Endothelial cell of umbilical vein (primary cell): Measurements from ENCODE around the gene THOP1.

Source experiments
- CTCF ChIP-seq, 2 donors: IDR thresholded peaks; 1 replicate in 1 of 2; 2 replicates in 1 of 2; pipeline ENCODE4 v1.5.1; 2011; ENCODE audit warnings: low read length in 2 of 2, mild to moderate bottlenecking in 2 of 2, moderate library complexity in 2 of 2, control low read depth in 1 of 2, inconsistent platforms in 1 of 2, low read depth in 1 of 2; ENCODE audit not compliant: insufficient read depth in 1 of 2; ENCODE audit errors: extremely low read depth in 1 of 2
- EZH2 ChIP-seq: IDR thresholded peaks from 2 replicates; pipeline ENCODE4 v1.6.1; 2012; ENCODE audit warnings: borderline replicate concordance, low read depth, mild to moderate bottlenecking, moderate library complexity, low read length, inconsistent platforms; ENCODE audit not compliant: severe bottlenecking
- POLR2A ChIP-seq: IDR thresholded peaks from 2 replicates; pipeline ENCODE4 v1.6.1; 2012; ENCODE audit warnings: low read depth, mild to moderate bottlenecking, control low read depth, low read length
- POLR2AphosphoS5 ChIP-seq: IDR thresholded peaks from 2 replicates; pipeline ENCODE4 v1.6.1; 2012; ENCODE audit warnings: low read depth, mild to moderate bottlenecking, control low read depth, low read length, moderate library complexity; ENCODE audit not compliant: insufficient read depth

DNA sequence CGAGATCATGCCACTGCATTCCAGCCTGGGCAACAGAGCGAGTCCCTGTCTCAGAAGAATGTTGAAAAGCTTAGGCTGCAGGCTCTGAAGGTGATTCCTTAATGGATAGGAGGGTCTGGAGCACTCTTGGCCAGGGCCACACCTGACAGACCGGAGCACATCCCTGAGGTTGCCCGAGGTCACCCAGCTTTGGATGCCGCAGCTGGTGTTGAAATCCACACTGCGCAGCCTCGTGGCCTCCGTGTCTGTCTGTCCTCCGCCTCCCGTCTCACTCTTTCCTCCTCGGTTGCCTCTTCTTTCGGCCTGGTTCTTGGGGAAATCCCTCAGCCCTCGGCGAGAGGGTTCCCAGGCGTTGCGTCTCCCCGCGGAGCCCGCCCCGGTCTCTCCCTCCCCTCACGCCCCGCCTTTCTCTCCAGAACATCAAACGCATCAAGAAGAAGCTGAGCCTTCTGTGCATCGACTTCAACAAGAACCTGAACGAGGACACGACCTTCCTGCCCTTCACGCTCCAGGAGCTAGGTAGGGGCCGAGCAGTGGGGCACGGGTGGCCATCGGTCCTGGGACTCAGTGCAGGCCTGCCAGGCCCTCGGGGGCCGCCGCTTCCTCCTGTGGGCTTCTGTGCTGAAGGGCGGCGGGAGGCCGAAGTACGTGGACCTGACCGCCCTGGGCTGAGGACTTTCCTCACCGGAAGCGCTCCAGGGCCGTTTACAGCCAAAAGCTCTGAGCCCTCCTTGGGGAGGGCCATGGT, 14.1 kb downstream of the THOP1 start:
- TF ChIP-seq CTCF (IDR thresholded peaks at IDR 0.05; ENCODE audit: extremely low read depth in 1 of 2, insufficient read depth in 1 of 2, low read depth in 1 of 2, low read length in 2 of 2) (no peak), EZH2 (no peak), POLR2A (no peak), POLR2AphosphoS5 (no peak)
